ENCODE measurements around the gene BCS1L.

DNA sequence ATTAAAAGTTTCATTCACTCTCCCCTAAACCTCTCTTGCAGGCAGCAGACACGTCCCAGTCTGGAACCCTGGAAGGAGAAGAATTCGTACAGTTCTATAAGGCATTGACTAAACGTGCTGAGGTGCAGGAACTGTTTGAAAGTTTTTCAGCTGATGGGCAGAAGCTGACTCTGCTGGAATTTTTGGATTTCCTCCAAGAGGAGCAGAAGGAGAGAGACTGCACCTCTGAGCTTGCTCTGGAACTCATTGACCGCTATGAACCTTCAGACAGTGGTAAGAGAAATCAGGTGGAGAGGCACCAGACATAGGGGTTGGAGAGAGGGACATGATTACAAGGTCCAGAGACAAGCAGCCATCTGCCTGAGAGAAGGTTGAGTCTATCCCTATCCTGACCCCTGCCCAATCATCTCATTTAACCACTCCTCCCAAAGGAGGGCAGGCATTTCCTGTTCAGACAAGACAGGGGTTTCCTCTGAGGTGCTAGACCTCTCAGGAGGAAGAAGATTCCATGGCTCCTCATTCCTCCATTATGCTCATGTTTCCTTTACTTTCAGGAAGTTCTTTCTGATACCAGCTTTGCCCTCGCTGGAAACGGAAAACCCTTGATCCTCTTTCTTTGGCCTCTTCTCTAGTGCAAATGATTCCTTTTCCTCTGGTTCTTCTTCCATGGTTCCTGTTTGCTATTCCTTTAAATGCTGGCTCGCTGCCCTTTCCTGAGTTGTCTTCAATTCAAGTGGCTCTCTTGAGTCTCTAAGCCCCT is 36.7 kb upstream of the BCS1L start:
- TF ChIP-seq MAX (IDR thresholded peaks at IDR 0.05) (no peak), ZNF224 (CRISPR knock-in tag; IDR thresholded peaks at IDR 0.05) (no peak), JUND (CRISPR knock-in tag; IDR thresholded peaks at IDR 0.05) (no peak), NCOR1 (IDR thresholded peaks at IDR 0.05; ENCODE audit: borderline replicate concordance, low read length) (no peak), MED1 (CRISPR knock-in tag; IDR thresholded peaks at IDR 0.05) (no peak), XRCC5 (optimal IDR thresholded peaks at IDR 0.05; ENCODE audit: low read length) (no peak), MYNN (CRISPR knock-in tag; IDR thresholded peaks at IDR 0.05; ENCODE audit: low read depth) (no peak)
- TF ChIP-seq, protein P1, sequence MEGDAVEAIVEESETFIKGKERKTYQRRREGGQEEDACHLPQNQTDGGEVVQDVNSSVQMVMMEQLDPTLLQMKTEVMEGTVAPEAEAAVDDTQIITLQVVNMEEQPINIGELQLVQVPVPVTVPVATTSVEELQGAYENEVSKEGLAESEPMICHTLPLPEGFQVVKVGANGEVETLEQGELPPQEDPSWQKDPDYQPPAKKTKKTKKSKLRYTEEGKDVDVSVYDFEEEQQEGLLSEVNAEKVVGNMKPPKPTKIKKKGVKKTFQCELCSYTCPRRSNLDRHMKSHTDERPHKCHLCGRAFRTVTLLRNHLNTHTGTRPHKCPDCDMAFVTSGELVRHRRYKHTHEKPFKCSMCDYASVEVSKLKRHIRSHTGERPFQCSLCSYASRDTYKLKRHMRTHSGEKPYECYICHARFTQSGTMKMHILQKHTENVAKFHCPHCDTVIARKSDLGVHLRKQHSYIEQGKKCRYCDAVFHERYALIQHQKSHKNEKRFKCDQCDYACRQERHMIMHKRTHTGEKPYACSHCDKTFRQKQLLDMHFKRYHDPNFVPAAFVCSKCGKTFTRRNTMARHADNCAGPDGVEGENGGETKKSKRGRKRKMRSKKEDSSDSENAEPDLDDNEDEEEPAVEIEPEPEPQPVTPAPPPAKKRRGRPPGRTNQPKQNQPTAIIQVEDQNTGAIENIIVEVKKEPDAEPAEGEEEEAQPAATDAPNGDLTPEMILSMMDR (CRISPR knock-in tag; IDR thresholded peaks at IDR 0.05): no peak
- TF ChIP-seq, protein P2, sequence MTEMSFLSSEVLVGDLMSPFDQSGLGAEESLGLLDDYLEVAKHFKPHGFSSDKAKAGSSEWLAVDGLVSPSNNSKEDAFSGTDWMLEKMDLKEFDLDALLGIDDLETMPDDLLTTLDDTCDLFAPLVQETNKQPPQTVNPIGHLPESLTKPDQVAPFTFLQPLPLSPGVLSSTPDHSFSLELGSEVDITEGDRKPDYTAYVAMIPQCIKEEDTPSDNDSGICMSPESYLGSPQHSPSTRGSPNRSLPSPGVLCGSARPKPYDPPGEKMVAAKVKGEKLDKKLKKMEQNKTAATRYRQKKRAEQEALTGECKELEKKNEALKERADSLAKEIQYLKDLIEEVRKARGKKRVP (CRISPR knock-in tag; IDR thresholded peaks at IDR 0.05): no peak

All from HepG2 (cell line).